DMS53 treated with DMSO at 0.1 percent for 48 hours (cell line): Measurements from ENCODE around the gene IRS1.

Experiments
- DNase-seq: peaks from one replicate; lab custom pipeline; 2025; ENCODE audit not compliant: unreplicated experiment; lab: John Stamatoyannopoulos, UW

The IRS1 gene

GRCh38 chr2:226693521-226693920 lies 106.1 kb downstream of the IRS1 start:
- DNase-seq = no peak

GRCh38 chr2:226692521-226693126 lies 107.0 kb downstream of the IRS1 start:
- no peak for DNase-seq

- no peak for DNase-seq
These were observed 108.4 kb downstream of the IRS1 start for GRCh38 chr2:226691255-226691654.

- DNase-seq = no peak
These were observed 109.1 kb downstream of the IRS1 start for GRCh38 chr2:226690461-226691024.

GRCh38 chr2:226687641-226688253 lies 111.9 kb downstream of the IRS1 start:
- DNase-seq = no peak

- DNase-seq = no peak
These were observed 115.1 kb downstream of the IRS1 start for GRCh38 chr2:226684563-226684959.

GRCh38 chr2:226683944-226684562 lies 115.6 kb downstream of the IRS1 start:
- no peak for DNase-seq

- no peak for DNase-seq
These were observed 116.4 kb downstream of the IRS1 start for GRCh38 chr2:226683196-226683595.
